ENCODE data around the gene ATAD1. TPM values are rescaled to one million over a fixed set of nuclear protein-coding genes. Genes with fewer than 3 reads are reported as not detected.

The ATAD1 gene
- total RNA-seq, 8 experiments from 2014 or later = 43.3 to 79.3 (median 62.7) TPM

DNA sequence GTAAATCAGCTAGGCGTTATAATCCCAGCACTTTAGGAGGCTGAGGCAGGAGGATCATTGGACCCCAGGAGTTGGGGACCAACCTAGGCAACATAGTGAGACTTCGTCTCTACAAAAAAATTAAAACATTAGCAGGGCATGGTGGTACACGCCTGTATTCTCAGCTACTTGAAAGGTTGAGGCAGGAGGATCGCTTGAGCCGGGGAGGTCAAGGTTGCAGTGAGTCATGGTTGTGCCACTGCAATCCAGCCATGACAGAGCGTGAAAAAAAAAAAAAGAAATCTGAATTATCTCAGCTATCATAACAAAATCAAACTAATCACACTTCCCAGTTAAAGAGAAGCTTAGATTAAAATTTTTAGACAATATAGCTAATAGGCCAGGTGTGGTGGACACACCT is 35.3 kb downstream of the ATAD1 start:
- peak in 1 of 8 experiments; percentile 52 for ATAC-seq (replicated peaks in 6 of 8)
- no peak overlapping the region for H3K27ac ChIP-seq
- H3K4me3 ChIP-seq = no peak overlapping the region
- in situ Hi-C loops (cut with MboI; ENCODE audit: low pct_unique_long_range_greater_than_20kb in 2 of 9, low sequenced_read_pairs in 9 of 9, unreplicated experiment in 9 of 9) = no loop called here
- no peaks in the 10 kb centered on the region for H3K4me1 ChIP-seq (replicated peaks in 1 of 2)
- 87 to 100% (median 93%) methylated on average over 2 to 6 of the region's 6 CpGs for WGBS, 10 experiments

DNA sequence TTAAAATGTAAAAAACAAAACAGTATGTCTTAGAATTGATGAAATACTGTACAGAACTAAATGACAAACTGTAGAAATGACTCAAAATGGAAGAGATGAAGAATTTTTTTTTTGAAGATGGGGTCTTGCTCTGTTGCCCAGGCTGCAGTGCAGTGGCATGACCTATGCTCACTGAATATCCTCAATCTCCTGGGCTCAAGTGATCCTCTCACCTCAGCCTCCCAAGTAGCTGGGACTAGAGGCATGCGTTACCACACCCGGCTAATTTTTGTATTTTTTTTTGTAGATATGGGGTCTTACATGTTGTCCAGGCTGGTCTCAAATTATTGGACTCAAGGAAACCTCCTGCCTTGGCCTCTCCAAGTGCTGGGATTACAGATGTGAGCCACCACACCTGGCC is 36.5 kb downstream of the ATAD1 start:
- in situ Hi-C loops (cut with MboI; ENCODE audit: low pct_unique_long_range_greater_than_20kb in 2 of 9, low sequenced_read_pairs in 9 of 9, unreplicated experiment in 9 of 9) = no loop called here

DNA sequence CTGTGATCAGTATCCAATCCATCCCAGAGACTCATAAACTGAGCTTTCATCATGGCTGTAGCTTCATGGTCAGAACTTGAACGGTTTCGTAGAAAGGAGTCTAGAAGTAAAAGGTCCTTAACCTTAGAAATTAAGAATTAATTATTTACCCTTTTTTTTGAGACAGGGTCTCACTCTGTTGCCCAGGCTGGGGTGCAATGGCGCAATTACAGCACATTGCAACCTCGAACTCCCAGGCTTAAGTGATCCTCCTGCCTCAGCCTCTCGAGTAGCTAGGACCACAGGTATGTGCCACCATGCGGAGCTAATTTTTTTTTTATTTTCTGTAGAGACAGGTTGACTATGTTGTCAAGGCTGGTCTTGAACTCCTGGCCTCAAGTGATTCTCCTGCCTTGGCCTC is 41.7 kb downstream of the ATAD1 start:
- H3K27ac ChIP-seq = no peak overlapping the region
- no peaks in the 10 kb centered on the region for H3K4me1 ChIP-seq (replicated peaks in 1 of 2)
- in situ Hi-C loops (cut with MboI; ENCODE audit: low pct_unique_long_range_greater_than_20kb in 2 of 9, low sequenced_read_pairs in 9 of 9, unreplicated experiment in 9 of 9) = no loop called here
- 90 to 100% (median 100%) methylated on average over 1 to 6 of the region's 6 CpGs; no CpG with 5 or more reads in 1 of the 10 experiments for WGBS, 10 experiments
- H3K4me3 ChIP-seq = no peak overlapping the region
- no peak for ATAC-seq (replicated peaks in 6 of 8)

More for the DNA sequence above, 36.5 kb downstream of the ATAD1 start:
- Histone ChIP-seq H3K4me1 (replicated peaks in 1 of 2) (no peaks in the 10 kb centered on the region), H3K27ac (no peak overlapping the region), H3K4me3 (no peak overlapping the region)
- WGBS, 10 experiments = 90 to 100% (median 100%) methylated on average over 1 to 2 of the region's 2 CpGs; no CpG with 5 or more reads in 2 of the 10 experiments
- no peak for ATAC-seq (replicated peaks in 6 of 8)

DNA sequence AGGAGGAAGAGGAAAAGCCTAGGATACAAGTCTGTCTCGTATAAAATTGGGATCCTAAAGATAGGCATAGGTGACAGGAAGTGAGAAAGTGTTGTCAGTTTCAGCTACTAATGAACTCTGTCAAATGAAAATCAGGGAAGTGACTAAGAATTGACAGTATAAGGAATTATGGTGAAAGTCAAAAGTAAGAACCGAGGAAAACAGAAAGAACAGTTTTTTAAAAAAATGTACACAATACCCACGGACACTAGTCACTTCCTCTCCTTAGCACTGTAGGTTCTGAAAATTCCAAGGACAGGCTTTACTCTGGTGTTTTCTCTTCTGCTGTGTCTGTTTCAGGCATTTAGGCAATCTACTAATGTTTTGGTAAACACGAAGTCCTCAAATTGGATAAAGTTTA is 42.3 kb downstream of the ATAD1 start:
- H3K4me1 ChIP-seq (replicated peaks in 1 of 2) = no peaks in the 10 kb centered on the region
- in situ Hi-C loops (cut with MboI; ENCODE audit: low pct_unique_long_range_greater_than_20kb in 2 of 9, low sequenced_read_pairs in 9 of 9, unreplicated experiment in 9 of 9) = no loop called here
- WGBS, 10 experiments = 39 to 100% (median 94%) methylated on average over 1 to 4 of the region's 4 CpGs
- no peak overlapping the region for H3K27ac ChIP-seq
- no peak for ATAC-seq (replicated peaks in 6 of 8)
- H3K4me3 ChIP-seq = no peak overlapping the region

DNA sequence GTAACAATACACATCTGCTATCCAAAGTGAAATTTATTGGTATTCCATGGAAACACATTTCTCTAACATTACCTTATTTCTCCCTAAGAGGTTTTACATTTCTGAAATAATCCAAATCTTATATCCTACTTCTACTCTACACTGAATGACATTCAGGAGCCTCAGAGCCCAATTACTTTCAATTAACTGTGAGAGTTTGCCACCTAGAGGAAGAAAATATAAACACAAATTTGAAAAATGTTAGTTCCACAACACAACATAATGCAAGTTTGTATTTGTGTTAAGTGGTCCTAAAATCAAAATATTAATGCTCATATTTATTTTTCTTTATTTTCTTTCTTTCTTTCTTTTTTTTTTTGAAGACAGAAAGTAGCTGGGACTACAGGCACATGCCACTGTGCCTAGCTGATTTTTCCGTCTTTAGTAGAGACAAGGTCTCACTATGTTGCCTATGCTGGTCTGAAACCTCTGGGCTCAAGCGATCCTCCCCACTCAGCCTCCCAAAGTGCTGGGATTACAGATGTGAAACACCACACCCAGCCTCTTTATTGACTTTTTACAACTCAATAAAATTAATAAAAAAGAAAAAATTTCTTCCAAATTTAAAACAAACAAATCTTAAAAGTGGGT is 46.0 kb downstream of the ATAD1 start:
- peak in 4 of 8 experiments; percentile 20 to 67 (median 64) for ATAC-seq (replicated peaks in 6 of 8)
- H3K4me3 ChIP-seq = no peak overlapping the region
- WGBS, 10 experiments = 62 to 100% (median 100%) methylated on average over 2 of the region's 2 CpGs; no CpG with 5 or more reads in 1 of the 10 experiments
- in situ Hi-C loops (cut with MboI; ENCODE audit: low pct_unique_long_range_greater_than_20kb in 2 of 9, low sequenced_read_pairs in 9 of 9, unreplicated experiment in 9 of 9) = no loop called here
- no peaks in the 10 kb centered on the region for H3K4me1 ChIP-seq (replicated peaks in 1 of 2)
- H3K27ac ChIP-seq = no peak overlapping the region

DNA sequence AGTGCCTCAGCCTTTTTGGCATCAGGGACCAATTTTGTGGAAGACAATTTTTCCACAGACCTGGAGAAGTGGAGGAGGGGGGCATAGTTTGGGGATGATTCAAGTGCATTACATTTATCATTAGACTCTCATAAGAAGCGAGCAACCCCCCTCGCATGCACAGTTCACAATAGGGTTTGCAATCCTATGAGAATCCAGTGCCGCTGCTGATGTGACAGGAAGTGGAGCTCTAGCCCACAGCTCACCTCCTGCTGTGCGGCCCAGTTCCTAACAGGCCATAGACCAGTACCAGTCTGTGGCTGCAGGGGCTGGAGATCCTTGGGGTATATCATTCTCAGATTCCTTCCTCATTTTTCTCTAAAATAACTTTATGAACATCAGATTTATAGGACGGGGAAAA is 50.8 kb downstream of the ATAD1 start:
- no peak for ATAC-seq (replicated peaks in 6 of 8)
- Histone ChIP-seq H3K4me3 (no peak overlapping the region), H3K27ac (no peak overlapping the region), H3K4me1 (replicated peaks in 1 of 2) (no peaks in the 10 kb centered on the region)
- in situ Hi-C loops (cut with MboI; ENCODE audit: low pct_unique_long_range_greater_than_20kb in 2 of 9, low sequenced_read_pairs in 9 of 9, unreplicated experiment in 9 of 9) = no loop called here
- WGBS, 10 experiments = 85 to 100% (median 97%) methylated on average over 1 to 4 of the region's 5 CpGs; no CpG with 5 or more reads in 1 of the 10 experiments

DNA sequence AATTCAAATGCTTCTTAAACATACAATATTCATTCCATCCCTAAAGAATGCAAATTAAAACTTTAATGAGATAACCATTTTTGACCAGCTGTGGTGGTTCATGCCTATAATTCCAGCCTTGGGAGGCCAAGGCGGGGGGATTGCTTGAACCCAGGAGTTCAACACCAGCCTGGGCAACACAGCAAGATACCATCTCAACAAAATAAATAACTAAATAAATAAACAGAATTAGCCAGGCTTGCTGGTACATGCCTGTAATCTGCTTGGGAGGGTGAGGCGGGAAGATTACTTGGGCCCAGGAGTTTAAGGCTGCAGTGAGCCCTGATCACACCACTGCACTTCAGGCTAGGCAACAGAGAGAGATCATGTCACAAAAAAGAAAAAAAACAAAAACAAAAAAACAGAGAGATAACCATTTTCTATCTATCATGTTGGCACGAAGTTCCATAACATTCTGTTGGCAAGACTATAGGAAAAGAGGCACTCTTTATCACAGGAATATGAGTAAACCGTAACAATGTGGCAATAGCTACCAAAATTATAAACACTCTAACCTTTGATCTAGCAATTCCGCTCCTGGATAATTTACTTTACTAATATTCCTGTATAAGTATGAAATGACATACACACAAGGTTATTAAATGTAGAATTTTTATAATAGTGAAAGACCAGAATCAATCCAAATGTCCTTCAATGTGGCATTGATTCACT is 52.2 kb downstream of the ATAD1 start:
- no peak overlapping the region for H3K4me3 ChIP-seq
- ATAC-seq (replicated peaks in 6 of 8) = no peak
- H3K4me1 ChIP-seq (replicated peaks in 1 of 2) = no peaks in the 10 kb centered on the region
- H3K27ac ChIP-seq = no peak overlapping the region
- 67 to 100% (median 84%) methylated on average over 2 to 5 of the region's 5 CpGs for WGBS, 10 experiments
- in situ Hi-C loops (cut with MboI; ENCODE audit: low pct_unique_long_range_greater_than_20kb in 2 of 9, low sequenced_read_pairs in 9 of 9, unreplicated experiment in 9 of 9) = no loop called here

DNA sequence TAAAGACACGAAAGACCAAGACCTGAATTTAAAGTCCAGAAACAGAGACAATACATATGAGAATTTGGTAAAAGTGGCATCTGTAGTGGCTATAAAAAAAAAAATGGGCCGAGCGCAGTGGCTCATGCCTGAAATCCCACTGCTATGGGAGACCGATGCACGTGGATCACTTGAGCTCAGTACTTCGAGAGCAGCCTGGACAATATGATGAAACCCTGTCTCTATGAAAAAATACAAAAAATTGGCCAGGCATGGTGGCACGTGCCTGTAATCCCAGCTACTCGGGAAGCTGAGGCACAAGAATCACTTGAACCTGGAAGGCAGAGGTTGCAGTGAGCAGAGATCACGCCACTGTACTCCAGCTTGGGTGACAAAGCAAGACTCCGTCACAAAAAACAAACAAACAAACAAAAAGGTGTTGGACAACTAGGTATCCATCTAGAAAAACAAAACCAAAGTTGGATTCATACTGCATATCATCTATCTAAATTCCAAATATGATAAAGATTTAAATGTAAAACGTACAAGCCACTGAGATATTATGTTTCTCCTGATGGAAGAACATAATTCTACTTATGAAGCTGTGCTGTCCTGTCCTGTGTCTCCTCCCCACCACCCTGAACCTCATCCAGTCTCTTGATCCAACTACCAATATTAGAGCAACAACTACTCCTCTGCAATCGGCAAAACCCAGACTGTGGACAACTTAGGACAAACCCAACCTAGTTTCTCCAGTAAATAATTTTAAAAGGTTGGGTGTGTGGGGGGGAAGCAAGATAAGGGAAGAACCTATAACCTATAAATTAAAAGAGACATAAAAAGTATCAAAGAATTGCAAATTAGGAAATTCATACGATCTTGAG is 53.7 kb downstream of the ATAD1 start:
- H3K27ac ChIP-seq = no peak overlapping the region
- H3K4me1 ChIP-seq (replicated peaks in 1 of 2) = no peaks in the 10 kb centered on the region
- no peak for ATAC-seq (replicated peaks in 6 of 8)
- H3K4me3 ChIP-seq = no peak overlapping the region
- WGBS, 10 experiments = 44 to 100% (median 93%) methylated on average over 4 to 13 of the region's 13 CpGs
- in situ Hi-C loops (cut with MboI; ENCODE audit: low pct_unique_long_range_greater_than_20kb in 2 of 9, low sequenced_read_pairs in 9 of 9, unreplicated experiment in 9 of 9) = no loop called here

DNA sequence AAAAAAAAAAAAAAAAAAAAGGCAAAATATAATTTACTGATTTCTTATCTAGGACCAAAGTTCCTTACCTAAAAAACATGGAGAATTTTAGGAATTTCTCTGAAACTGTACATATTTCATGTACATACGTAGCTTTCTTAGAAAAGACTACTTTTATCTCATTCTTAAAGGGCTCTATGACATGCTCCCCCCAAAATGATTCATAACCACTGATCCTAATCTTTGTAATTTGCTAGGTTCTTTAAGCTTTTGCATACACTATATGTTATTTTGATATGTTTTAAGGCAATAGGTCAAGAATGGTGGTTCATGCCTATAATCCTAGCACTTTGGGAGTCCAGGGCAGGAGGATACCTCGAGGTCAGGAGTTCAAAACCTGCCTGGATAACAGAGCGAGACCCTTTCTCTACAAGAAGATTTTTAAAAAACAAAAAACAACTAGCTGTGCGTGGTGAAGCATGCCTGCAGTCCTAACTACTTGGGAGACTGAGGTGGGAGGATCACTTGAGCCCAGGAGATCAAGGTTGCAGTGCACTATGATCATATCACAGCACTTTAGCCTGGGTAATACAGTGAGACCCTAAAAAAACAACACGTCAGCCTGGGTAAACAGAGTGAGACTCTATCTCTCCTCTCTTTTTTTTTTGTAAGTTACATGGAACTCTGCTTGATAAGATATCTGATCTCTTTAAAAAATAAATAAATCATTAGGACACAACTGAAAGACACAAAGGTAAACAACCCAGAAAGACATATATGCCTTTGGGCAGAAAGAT is 54.8 kb downstream of the ATAD1 start:
- WGBS, 10 experiments = 67 to 100% (median 97%) methylated on average over 1 to 5 of the region's 5 CpGs; no CpG with 5 or more reads in 2 of the 10 experiments
- in situ Hi-C loops (cut with MboI; ENCODE audit: low pct_unique_long_range_greater_than_20kb in 2 of 9, low sequenced_read_pairs in 9 of 9, unreplicated experiment in 9 of 9) = no loop called here
- no peak overlapping the region for H3K4me3 ChIP-seq
- H3K4me1 ChIP-seq (replicated peaks in 1 of 2) = no peaks in the 10 kb centered on the region
- no peak for ATAC-seq (replicated peaks in 6 of 8)
- H3K27ac ChIP-seq = no peak overlapping the region

DNA sequence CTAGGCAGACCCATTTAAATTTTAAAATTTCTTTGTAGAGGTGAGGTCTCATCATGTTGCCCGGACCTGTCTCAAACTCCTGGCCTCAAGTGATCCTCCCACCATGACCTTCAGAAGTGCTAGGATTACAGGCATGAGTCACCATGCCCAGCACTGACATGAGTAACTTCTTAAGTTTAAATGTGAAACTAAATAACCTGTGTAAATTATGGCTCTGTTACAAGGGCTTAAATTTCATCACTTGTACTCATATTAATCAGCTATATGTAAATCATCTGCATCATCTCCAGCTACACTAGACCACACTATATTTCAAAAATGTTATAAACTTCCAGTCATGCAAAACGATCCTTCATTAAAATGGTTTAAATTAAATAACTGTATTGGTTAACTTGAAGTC is 56.1 kb downstream of the ATAD1 start:
- in situ Hi-C loops (cut with MboI; ENCODE audit: low pct_unique_long_range_greater_than_20kb in 2 of 9, low sequenced_read_pairs in 9 of 9, unreplicated experiment in 9 of 9) = no loop called here
- WGBS, 10 experiments = 39 to 100% (median 80%) methylated on average over 1 to 2 of the region's 2 CpGs; no CpG with 5 or more reads in 1 of the 10 experiments
- peak in 3 of 8 experiments; percentile 50 to 96 (median 93) for ATAC-seq (replicated peaks in 6 of 8)
- Histone ChIP-seq H3K27ac (no peak overlapping the region), H3K4me3 (no peak overlapping the region), H3K4me1 (replicated peaks in 1 of 2) (no peaks in the 10 kb centered on the region)

DNA sequence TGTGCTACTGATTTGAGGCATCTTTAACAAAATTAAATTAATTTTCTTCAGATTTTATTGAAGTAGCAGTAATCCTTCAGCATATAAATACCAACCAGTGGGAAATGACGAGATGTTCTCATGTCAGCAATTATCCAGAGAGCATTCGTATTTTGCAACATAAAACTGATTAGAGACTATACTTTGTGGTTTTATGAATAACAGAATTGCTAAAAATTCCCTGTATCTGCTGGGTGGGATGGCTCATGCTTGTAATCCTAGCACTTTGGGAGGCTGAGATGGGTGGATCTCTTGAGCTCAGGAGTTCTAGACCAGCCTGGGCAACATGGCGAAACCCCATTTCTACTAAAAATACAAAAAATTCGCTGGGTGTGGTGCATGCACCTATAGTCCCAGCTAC is 56.9 kb downstream of the ATAD1 start:
- no peak for ATAC-seq (replicated peaks in 6 of 8)
- Histone ChIP-seq H3K4me3 (no peak overlapping the region), H3K27ac (no peak overlapping the region), H3K4me1 (replicated peaks in 1 of 2) (no peaks in the 10 kb centered on the region)
- WGBS, 10 experiments = 74 to 100% (median 95%) methylated on average over 1 to 4 of the region's 4 CpGs; no CpG with 5 or more reads in 1 of the 10 experiments
- in situ Hi-C loops (cut with MboI; ENCODE audit: low pct_unique_long_range_greater_than_20kb in 2 of 9, low sequenced_read_pairs in 9 of 9, unreplicated experiment in 9 of 9) = no loop called here

DNA sequence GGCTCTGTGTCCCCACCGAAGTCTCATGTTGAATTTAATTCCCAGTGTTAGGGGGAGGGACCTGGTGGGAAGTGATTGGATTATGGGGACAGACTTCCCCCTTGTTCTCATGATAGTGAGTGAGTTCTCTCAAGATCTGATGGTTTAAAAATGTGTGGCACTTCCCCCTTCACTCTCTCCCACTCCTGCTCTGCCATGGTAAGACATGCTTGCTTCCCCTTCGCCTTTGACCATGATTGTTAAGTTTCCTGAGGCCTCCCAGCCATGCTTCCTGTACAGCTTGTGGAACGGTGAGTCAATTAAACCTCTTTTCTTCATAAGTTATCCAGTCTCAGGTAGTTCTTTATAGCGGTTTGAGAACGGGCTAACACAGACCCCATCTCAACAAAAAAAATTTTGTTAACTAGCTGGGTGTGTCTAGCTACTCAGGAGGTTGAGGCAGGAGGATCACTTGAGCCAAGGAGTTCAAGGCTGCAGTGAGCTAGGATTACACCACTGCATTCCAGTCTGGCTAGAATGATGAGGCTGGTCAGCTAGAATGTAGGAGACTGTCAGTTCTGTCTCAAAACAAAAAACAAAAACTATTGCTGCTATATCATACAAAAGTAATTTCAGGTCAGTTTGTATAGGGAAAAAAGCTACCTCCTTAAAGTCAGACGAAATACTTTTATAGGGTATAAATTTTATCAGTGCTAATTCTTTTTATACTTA is 57.7 kb downstream of the ATAD1 start:
- Histone ChIP-seq H3K27ac (no peak overlapping the region), H3K4me3 (no peak overlapping the region), H3K4me1 (replicated peaks in 1 of 2) (no peaks in the 10 kb centered on the region)
- no peak for ATAC-seq (replicated peaks in 6 of 8)
- in situ Hi-C loops (cut with MboI; ENCODE audit: low pct_unique_long_range_greater_than_20kb in 2 of 9, low sequenced_read_pairs in 9 of 9, unreplicated experiment in 9 of 9) = no loop called here
- 21 to 100% (median 88%) methylated on average over 1 to 6 of the region's 6 CpGs; no CpG with 5 or more reads in 1 of the 10 experiments for WGBS, 10 experiments

Data from motor neuron (in vitro differentiated cells).